ENCODE data around the gene ANK2. TPM values are rescaled to one million over a fixed set of nuclear protein-coding genes. Genes with fewer than 3 reads are reported as not detected.

Gene ANK2
- total and polyA plus RNA-seq, 2 experiments from 2014 or later, result 7.7 to 40.4 TPM

- H3K4me1 Mint-ChIP-seq, result peaks cover 6% of the 10 kb centered on the region; the same call in 1 of the 3 replicates
- TF ChIP-seq CREB1 (CRISPR knock-in tag; IDR thresholded peaks at IDR 0.05; ENCODE audit: low read depth) (no peak), ZNF462 (CRISPR knock-in tag; IDR thresholded peaks at IDR 0.05) (no peak), EZH2phosphoT487 (IDR thresholded peaks at IDR 0.05; ENCODE audit: unreplicated experiment) (no peak), JUNB (IDR thresholded peaks at IDR 0.05; ENCODE audit: unreplicated experiment) (no peak), POLR2AphosphoS5 (IDR thresholded peaks at IDR 0.05; ENCODE audit: low read depth) (no peak), ZNF331 (CRISPR knock-in tag; IDR thresholded peaks at IDR 0.05; ENCODE audit: low read depth) (no peak), EZH2 (IDR thresholded peaks at IDR 0.05; ENCODE audit: low read depth, unreplicated experiment) (no peak), NANOG (IDR thresholded peaks at IDR 0.05; ENCODE audit: borderline replicate concordance) (no peak), ZNF114 (CRISPR knock-in tag; IDR thresholded peaks at IDR 0.05) (no peak), STAT1 (IDR thresholded peaks at IDR 0.05; ENCODE audit: unreplicated experiment) (no peak), ETS1 (IDR thresholded peaks at IDR 0.05) (no peak), REST (IDR thresholded peaks at IDR 0.05; ENCODE audit: unreplicated experiment) (no peak)
- TF ChIP-seq, protein P1, sequence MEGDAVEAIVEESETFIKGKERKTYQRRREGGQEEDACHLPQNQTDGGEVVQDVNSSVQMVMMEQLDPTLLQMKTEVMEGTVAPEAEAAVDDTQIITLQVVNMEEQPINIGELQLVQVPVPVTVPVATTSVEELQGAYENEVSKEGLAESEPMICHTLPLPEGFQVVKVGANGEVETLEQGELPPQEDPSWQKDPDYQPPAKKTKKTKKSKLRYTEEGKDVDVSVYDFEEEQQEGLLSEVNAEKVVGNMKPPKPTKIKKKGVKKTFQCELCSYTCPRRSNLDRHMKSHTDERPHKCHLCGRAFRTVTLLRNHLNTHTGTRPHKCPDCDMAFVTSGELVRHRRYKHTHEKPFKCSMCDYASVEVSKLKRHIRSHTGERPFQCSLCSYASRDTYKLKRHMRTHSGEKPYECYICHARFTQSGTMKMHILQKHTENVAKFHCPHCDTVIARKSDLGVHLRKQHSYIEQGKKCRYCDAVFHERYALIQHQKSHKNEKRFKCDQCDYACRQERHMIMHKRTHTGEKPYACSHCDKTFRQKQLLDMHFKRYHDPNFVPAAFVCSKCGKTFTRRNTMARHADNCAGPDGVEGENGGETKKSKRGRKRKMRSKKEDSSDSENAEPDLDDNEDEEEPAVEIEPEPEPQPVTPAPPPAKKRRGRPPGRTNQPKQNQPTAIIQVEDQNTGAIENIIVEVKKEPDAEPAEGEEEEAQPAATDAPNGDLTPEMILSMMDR (conservative IDR thresholded peaks at IDR 0.05; ENCODE audit: low read depth in 2 of 2), result no peak
- Histone ChIP-seq H3K36me3 (ENCODE audit: insufficient read depth) (no peaks in the 10 kb centered on the region), H3K79me2 (replicated peaks; ENCODE audit: insufficient read depth) (no peaks in the 10 kb centered on the region), H2AFZ (no peak overlapping the region), H3K9me2 (ENCODE audit: insufficient read depth) (no peaks in the 10 kb centered on the region), H4K20me1 (replicated peaks; ENCODE audit: insufficient read depth) (no peaks in the 10 kb centered on the region), H3F3A (replicated peaks; ENCODE audit: low read depth) (no peaks in the 10 kb centered on the region), H3K4me2 (no peak overlapping the region), H3K4me1 (ENCODE audit: insufficient read depth) (no peaks in the 10 kb centered on the region), H3K4me3 (no peak overlapping the region), H3K27me3 (ENCODE audit: insufficient read depth) (no peaks in the 10 kb centered on the region), H3K27ac (ENCODE audit: low read depth) (no peak overlapping the region)
- peaks cover 8% of the 10 kb centered on the region; the same call in 2 of the 3 replicates for H3K36me3 Mint-ChIP-seq (ENCODE audit: low read depth)
- H3K27me3 Mint-ChIP-seq (ENCODE audit: insufficient read depth, low read depth, poor library complexity), result peaks cover 2% of the 10 kb centered on the region
- no peaks in the 10 kb centered on the region for H3K9me3 Mint-ChIP-seq
- DNase-seq (ENCODE audit: low spot score) (no peak), ATAC-seq (no peak)
- no peak overlapping the region for H3K27ac Mint-ChIP-seq
- H3K4me3 Mint-ChIP-seq, result no peak overlapping the region
Observed at GRCh38 chr4:113154281-113154680, 104.8 kb downstream of the ANK2 start.
